Lower lobe of right lung (tissue), 2 donors: ENCODE data around the gene ANKRD63. TPM values are rescaled to one million over a fixed set of nuclear protein-coding genes. Genes with fewer than 3 reads are reported as not detected.
A peak's percentile ranks its signal among the peaks of the same experiment; 100 is the strongest.

Experiments used
- ATAC-seq, 2 donors: fragments of 200-7000 bp; cut with Tn5 transposase; one replicate each; pipeline ENCODE4 v1.9.1; 2020 to 2022; ENCODE audit warnings: mild to moderate bottlenecking in 2 of 2, moderate library complexity in 2 of 2
- DNase-seq: peaks from one replicate; pipeline ENCODE4 v3.0.0-alpha.2; 2020
- H3K27ac ChIP-seq: fragments of 200-600 bp; one replicate; pipeline ENCODE4 v1.8.0; 2022
- H3K27me3 ChIP-seq: fragments of 200-600 bp; one replicate; pipeline ENCODE4 v1.8.0; 2022; ENCODE audit warnings: low read depth
- H3K36me3 ChIP-seq: fragments of 200-600 bp; one replicate; pipeline ENCODE4 v1.8.0; 2022; ENCODE audit warnings: mild to moderate bottlenecking
- H3K4me1 ChIP-seq: fragments of 200-600 bp; one replicate; pipeline ENCODE4 v1.8.0; 2022
- H3K4me3 ChIP-seq: fragments of 200-600 bp; one replicate; pipeline ENCODE4 v1.8.0; 2022; ENCODE audit warnings: mild to moderate bottlenecking
- H3K9me3 ChIP-seq: fragments of 200-600 bp; one replicate; pipeline ENCODE4 v1.8.0; 2022
- CTCF ChIP-seq: fragments of 200-600 bp; IDR thresholded peaks from one replicate; pipeline ENCODE4 v1.8.0; 2022; ENCODE audit warnings: antibody characterized with exemption, mild to moderate bottlenecking
- intact Hi-C: fragments of 100-400 bp; cut with DNase I; formaldehyde crosslinking; loops from one replicate; pipeline ENCODE4 v1.11.0; 2022
- total RNA-seq: library from RNA; stranded (reverse); fragmentation: NEBNext Ultra II Directional; extraction: Animal tissue kit (Norgen Biotek cat#: 25700); gene quantifications from one replicate; pipeline ENCODE4 v1.2.1, GENCODE V29; 2021
- donor health status: DM: no; HTN: yes; CAD: no; lungs with severe emphysema.

Gene ANKRD63
- total RNA-seq, 1 donor from 2014 or later: not detected

- no peak for TF ChIP-seq CTCF
- Histone ChIP-seq H3K27ac (no peak overlapping the region), H3K4me3 (no peak overlapping the region), H3K36me3 (peaks cover 18% of the 10 kb centered on the region), H3K9me3 (no peaks in the 10 kb centered on the region), H3K4me1 (peaks cover 7% of the 10 kb centered on the region), H3K27me3 (no peaks in the 10 kb centered on the region)
- intact Hi-C loops: no loop called here
- ATAC-seq (no peak), DNase-seq (no peak)
Observed at GRCh38 chr15:40301467-40302179, 18.8 kb upstream of the ANKRD63 start.

- H3K27ac ChIP-seq: no peak overlapping the region
- H3K36me3 ChIP-seq: peaks cover 18% of the 10 kb centered on the region
- TF ChIP-seq CTCF: no peak
- ATAC-seq: no peak
- no peak overlapping the region for H3K4me3 ChIP-seq
- no peaks in the 10 kb centered on the region for H3K27me3 ChIP-seq
- peaks cover 2% of the 10 kb centered on the region for H3K4me1 ChIP-seq
- no peak for DNase-seq
- intact Hi-C loops: no loop called here
- no peaks in the 10 kb centered on the region for H3K9me3 ChIP-seq
Observed at GRCh38 chr15:40300771-40301170, 17.9 kb upstream of the ANKRD63 start.

GRCh38 chr15:40300367-40300766, 17.5 kb upstream of the ANKRD63 start:
- H3K9me3 ChIP-seq: no peaks in the 10 kb centered on the region
- ATAC-seq: no peak
- DNase-seq: no peak
- H3K27me3 ChIP-seq: no peaks in the 10 kb centered on the region
- H3K36me3 ChIP-seq: peaks cover 18% of the 10 kb centered on the region
- no peak overlapping the region for H3K4me3 ChIP-seq
- TF ChIP-seq CTCF: no peak
- H3K4me1 ChIP-seq: no peaks in the 10 kb centered on the region
- intact Hi-C loops: no loop called here
- no peak overlapping the region for H3K27ac ChIP-seq

- Histone ChIP-seq H3K27ac (no peak overlapping the region), H3K4me1 (no peaks in the 10 kb centered on the region), H3K27me3 (no peaks in the 10 kb centered on the region), H3K4me3 (no peak overlapping the region), H3K36me3 (peaks cover 28% of the 10 kb centered on the region), H3K9me3 (no peaks in the 10 kb centered on the region)
- DNase-seq (peak; percentile 13), ATAC-seq (no peak)
- intact Hi-C loops: no loop called here
- TF ChIP-seq CTCF: no peak
Observed at GRCh38 chr15:40298216-40298935, 15.5 kb upstream of the ANKRD63 start.

- H3K9me3 ChIP-seq: no peaks in the 10 kb centered on the region
- intact Hi-C loops: no loop called here
- H3K27me3 ChIP-seq: peaks cover 2% of the 10 kb centered on the region
- ATAC-seq (no peak), DNase-seq (peak; percentile 11)
- TF ChIP-seq CTCF: no peak
- H3K27ac ChIP-seq: no peak overlapping the region
- H3K4me1 ChIP-seq: no peaks in the 10 kb centered on the region
- H3K36me3 ChIP-seq: peaks cover 27% of the 10 kb centered on the region
- H3K4me3 ChIP-seq: no peak overlapping the region
Observed at GRCh38 chr15:40297356-40297755, 14.5 kb upstream of the ANKRD63 start.
